Loucy (cell line): ENCODE results near the gene ZNRF3.

ENCODE experiments used
- EZH2phosphoT487 ChIP-seq: fragments of 200-600 bp; IDR thresholded peaks from 2 replicates; pipeline ENCODE4 v1.6.1; 2018; ENCODE audit warnings: antibody characterized with exemption, mild to moderate bottlenecking, moderate library complexity, borderline replicate concordance
- TF ChIP-seq, protein P1 (sequence below): fragments of 200-600 bp; sonication (generic); conservative IDR thresholded peaks from 2 replicates; pipeline ENCODE4 v1.5.1; 2014; ENCODE audit warnings: mild to moderate bottlenecking, antibody characterized with exemption, low read length

- TF ChIP-seq, protein P1, sequence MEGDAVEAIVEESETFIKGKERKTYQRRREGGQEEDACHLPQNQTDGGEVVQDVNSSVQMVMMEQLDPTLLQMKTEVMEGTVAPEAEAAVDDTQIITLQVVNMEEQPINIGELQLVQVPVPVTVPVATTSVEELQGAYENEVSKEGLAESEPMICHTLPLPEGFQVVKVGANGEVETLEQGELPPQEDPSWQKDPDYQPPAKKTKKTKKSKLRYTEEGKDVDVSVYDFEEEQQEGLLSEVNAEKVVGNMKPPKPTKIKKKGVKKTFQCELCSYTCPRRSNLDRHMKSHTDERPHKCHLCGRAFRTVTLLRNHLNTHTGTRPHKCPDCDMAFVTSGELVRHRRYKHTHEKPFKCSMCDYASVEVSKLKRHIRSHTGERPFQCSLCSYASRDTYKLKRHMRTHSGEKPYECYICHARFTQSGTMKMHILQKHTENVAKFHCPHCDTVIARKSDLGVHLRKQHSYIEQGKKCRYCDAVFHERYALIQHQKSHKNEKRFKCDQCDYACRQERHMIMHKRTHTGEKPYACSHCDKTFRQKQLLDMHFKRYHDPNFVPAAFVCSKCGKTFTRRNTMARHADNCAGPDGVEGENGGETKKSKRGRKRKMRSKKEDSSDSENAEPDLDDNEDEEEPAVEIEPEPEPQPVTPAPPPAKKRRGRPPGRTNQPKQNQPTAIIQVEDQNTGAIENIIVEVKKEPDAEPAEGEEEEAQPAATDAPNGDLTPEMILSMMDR = no peak
- TF ChIP-seq EZH2phosphoT487 = no peak
These were observed 861 bp upstream of the ZNRF3 start for GRCh38 chr22:28882545-28882877.
